GM18517 (cell line): ENCODE measurements around the gene FAM227A.
"Not testable (repeated sequence)": the region's sequence is repeated elsewhere in the genome, so short reads cannot be mapped to it uniquely, and the experiment has no call there.

Experiments used
- ATAC-seq: cut with Tn5 transposase; IDR thresholded peaks from one replicate; pipeline ENCODE4 v1.9.1; 2021; ENCODE audit warnings: mild to moderate bottlenecking, moderate library complexity; ENCODE audit not compliant: unreplicated experiment

FAM227A gene

DNA sequence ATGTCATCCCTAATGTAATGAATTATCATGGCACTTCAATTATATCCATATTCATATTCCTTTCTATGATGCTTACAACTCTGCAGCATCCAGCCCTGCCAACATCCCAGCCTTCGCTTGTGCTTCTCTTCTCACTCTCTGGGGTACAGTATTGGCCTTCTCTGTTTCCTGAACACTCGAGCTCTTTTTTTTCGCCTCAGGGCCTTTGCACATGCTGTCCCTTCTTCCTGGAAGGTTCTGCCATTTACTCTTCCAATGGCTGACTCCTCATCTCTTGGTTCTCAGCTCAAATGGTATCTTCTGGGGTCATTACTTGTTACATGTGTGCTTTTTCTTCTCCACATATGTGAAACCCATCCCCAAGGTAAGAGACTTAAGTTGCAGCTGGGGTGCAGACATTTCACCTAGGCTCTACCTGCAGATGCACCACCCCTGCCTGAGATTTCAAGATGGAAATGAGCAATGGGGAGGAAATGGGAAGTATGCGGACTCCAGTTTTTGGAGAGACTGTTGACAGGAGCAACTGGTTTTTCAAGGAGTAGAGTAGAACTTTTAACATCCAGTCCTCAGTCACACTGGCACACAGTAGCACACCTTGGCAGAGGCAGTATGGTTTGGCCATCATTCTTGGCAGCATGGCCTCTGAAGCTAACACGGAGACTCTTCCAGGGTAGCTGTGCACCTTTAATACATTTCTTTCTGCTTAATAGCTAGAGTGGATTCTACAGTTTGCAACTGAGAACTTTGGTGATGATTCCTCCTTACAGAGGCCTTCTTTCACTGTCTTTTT, 43.8 kb downstream of the FAM227A start:
- no peak for ATAC-seq

DNA sequence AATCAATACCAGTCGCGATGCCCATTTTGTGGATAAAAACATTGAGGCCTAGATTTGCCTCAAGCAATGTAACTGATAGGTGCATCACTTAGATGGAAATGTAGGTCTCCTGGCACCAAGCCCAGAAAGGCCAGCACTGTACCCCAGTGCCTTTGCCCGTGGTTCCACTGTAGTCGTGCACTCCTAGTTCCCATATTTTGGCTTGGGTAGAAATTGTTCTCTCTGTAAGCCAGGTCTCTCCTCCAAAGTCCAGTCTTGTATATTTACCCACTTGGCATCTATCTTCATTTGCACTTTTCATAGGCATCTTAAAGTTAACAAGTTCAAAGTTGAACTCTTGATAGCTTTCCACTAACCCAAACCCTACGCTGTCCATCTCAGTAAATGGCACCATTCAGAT, 44.6 kb downstream of the FAM227A start:
- no peak for ATAC-seq

DNA sequence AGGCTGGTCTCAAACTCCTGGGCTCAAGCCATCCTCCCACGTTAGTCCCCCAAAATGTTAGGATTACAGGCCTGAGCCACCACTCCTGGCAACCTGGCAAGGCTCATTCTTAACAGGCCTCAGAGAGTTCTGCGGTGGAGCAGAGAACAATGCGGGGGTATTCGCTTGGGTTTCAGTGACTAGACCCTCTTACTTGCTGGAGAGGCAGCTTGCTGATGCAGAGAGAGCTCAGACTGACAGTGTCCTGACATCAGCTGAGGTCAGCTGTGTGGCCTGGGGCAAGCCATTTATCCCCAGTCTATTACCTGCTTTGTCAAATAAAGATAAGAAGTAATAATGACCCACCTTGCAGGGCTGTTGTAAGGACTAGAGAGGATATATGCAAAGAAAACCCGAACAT, 46.0 kb downstream of the FAM227A start:
- ATAC-seq, result no peak

DNA sequence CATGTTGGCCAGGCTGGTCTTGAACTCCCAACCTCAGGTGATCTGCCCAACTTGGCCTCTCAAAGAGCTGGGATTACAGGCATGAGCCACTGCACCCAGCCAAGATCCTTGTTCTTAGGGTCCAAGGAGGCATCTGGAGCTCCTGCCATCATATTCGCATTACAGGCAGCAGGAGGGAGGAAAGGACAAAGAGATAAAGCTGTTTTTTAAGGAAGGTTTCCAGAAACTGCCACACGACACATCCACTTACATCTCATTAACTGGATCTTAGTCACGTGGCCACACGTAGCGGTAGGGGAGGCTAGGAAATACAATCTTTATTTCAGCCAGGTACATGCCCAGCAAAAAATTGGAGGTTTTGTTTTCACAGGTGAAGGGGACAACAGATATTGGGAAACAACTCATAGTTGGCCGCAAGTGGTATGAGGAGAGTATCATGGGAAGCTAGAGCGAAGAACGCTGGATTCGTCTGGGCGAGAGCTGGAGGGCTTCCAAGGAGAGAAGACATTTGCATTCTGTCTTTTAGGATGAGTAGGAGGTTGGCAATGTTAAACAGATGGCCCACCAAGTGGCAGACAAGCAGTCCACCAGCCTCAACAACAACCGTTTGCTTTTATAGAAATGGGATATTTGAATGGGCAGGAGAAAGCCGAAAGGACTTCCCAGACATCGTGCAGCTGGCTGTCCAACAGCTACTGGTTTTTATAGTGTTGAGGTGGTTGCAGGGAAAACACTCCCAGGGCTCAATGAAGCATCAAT, 47.0 kb downstream of the FAM227A start:
- ATAC-seq, result no peak

DNA sequence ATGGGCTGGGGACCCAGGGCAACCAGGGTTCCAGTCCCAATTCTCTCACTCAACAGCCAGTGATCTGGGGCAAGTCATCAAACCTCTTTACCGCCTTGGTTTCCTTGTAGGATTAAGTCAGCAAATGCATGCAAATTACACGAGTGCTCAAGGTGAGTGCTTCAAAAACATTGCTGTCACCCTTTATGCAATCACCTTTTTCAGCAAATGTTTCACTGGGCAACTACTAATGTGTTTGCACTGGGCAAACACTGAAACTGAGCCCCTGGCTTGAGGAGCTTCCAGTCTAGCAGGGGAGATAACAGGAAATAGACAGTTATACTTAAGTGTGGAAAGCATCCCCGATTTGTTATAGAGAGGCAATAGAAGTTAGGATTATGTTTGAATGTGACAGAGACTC, 48.5 kb downstream of the FAM227A start:
- no peak for ATAC-seq

DNA sequence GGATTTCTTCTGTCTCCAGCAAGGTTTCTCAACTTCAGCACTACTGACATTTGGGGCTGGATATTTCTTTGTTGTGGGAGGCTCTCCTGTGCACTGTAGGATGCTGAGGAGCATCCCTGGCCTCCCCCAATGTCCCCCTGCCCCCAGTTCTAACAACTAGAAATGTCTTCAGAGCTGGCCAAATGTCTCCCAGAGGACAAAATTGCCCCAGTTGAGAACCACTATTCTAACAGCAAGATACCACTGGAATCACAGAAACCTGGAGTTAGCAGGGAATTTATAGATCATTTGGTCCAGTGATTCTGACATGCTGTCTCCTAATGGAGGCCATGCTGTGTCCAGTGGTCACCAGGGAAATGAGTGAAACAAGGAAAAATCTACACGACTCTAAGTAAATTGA, 54.0 kb downstream of the FAM227A start:
- no peak for ATAC-seq

DNA sequence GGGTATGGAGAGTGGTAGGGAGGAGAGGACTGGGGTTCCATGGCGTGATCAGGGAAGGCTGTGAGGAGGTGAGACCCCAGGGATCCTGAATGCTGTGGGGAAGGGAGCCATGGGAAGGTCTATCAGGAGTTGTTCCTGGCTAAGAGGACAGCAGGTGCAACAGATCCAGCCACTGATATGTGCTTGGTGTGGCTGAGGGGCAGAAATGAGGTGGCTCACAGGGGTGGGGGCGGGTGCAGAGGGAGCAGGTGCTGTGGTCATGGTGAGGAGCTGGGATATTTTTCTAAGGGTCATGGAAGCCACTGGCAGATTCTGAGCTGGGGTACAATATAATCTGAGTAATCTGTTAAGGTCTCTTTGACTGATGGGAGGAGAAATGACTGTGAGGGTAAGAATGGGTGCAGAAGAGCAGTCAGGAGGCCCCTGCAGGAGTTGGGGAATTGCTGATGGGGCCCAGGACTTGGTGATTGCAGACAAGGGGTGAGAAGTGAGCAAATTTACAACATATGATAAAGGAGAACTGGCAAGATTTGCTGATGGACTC, 54.9 kb downstream of the FAM227A start:
- no peak for ATAC-seq

DNA sequence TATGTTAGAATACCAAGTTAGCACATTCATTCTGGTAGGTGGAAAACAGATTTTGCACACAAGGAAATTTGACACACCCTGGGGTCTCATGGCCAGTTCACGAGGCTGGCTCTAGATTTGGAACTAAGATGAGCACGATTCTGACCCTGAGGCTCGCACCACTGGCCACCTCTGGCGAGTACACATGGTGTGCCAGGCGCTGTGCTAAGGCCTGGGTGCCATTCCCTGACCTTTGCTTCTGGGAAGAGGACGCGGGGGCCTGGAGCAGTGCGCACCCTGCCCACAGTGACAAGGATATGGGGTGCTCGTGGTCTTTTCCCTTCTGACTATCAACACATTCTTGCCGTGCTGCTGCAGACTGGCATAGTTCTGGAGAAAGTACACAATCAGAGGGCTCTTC, 56.7 kb downstream of the FAM227A start:
- ATAC-seq, result no peak

DNA sequence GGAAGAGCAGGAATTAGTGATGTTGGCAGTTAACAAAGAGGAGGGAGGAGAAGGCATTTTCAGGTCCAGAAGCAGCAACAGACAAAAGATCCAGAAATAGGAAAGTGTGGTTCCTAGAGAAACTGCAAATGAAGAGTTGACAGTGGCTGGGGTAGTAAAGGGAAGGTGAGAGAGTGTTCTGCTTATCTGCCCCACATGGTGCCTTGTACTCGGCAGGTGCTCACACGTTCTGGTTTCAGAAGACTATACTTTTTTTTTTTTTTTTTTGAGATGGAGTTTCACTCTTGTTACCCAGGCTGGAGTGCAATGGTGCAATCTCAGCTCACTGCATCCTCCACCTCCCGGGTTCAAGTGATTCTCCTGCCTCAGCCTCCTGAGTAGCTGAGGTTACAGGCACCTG, 73.3 kb downstream of the FAM227A start:
- ATAC-seq, result not testable (repeated sequence)

DNA sequence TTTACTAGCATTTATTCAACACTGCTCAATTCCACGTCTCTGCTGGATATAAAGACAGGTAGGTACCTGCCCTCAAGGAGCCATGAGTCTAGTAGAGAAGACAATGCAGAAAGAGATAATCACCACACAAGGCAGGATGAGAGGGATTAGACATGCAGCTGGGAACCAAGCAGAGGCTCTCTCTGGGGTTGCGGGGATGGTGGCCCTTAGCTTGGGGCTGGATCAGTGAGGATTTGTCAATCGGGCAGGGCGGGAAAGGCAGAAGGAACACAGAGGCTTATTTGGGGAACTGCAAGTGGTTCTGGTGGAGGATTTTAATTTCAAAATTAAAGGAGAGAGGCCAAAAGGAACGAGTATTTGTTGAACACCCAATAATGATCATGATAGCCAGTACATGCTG, 77.7 kb downstream of the FAM227A start:
- no peak for ATAC-seq

DNA sequence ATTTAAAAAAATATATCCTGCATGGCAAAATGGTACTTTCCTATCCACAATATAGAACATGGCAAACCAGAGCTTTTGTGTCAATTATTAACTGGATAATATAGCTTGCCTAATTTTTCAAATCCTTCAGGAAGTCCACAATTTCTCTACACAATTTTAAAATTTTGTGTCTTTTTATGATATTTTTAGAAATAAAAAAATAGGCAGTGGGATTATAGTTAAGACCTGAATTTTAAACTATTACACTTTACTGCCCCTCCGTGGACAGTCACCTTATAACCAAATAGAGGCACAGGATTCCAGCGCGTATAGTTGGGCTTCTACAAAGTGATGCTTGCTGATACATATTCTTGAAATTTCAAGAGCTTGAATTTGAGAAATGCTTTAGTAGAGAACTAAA, 84.1 kb downstream of the FAM227A start:
- ATAC-seq, result no peak

DNA sequence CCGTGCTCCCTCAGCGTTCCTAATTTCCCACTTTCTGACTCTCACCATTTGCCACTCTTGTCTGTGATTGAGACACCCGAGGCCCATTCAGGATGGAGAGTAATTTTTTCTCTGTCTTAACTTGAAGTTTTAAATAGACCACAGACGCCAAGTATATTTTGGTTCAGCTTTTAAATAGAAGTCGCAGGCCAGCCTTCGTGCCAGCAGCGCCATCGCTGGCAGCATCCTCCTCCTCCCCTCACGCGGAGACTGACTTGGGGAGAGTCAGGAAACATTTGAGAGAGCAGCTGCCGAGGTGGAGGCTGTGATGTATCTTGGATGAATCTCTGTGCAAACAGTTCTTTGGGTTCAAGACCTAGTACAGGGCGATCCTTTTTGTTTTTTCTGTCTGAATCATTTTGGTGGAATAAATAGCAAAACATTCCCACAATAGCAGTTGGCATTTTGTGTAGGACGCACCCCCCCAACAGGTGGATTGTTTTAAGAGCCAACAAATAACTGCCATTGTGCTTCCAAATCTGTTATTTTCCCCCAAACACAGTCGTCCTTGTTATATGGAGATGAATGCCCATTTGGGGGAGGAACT, 85.3 kb downstream of the FAM227A start:
- ATAC-seq, result no peak

DNA sequence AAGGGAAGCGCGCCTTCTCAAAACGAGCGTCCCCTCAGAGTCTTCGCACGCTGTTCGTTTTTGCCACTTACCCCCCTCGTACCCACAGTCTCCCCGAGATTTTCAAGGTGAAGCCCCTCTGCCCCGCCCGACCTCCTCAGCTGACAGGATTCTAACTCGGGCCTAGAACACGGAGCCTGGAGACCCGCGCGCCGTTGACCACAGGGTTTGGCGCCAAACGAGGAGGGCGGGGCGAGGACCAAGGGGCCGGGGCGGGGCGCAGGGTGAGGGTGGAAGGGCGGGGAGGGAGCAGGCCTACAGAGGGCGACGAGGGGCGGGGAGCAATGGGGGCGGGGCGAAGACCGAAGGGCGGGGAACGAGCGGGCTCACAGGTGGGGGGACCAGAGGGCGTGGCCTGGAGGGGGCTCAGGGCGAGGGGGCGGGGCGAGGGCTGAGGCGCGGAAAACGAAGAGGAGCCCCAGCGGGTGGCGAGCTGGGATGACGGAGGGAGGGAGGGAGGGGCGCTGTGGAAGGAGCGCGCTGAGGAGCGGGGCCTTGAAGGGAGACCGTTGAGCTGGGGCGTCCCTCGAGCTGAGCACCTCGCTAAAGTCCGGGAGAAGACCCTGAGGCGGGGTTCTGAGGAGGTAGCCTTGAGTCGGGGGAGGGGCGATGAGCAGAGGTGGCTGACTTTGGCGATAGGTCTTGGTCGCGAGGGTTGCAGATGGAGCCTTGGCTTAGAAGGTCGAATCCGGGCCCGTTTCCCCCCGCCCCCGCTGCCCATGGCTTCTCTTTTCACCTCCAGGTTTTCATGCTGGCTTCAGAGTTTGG, 86.0 kb downstream of the FAM227A start, which contains the start of gene DMC1:
Gene DMC1 (minus strand): TSS at position 212 of the 807 bp plus-strand sequence. CDS start 1,927 bp downstream, outside the sequence.
- no peak for ATAC-seq

DNA sequence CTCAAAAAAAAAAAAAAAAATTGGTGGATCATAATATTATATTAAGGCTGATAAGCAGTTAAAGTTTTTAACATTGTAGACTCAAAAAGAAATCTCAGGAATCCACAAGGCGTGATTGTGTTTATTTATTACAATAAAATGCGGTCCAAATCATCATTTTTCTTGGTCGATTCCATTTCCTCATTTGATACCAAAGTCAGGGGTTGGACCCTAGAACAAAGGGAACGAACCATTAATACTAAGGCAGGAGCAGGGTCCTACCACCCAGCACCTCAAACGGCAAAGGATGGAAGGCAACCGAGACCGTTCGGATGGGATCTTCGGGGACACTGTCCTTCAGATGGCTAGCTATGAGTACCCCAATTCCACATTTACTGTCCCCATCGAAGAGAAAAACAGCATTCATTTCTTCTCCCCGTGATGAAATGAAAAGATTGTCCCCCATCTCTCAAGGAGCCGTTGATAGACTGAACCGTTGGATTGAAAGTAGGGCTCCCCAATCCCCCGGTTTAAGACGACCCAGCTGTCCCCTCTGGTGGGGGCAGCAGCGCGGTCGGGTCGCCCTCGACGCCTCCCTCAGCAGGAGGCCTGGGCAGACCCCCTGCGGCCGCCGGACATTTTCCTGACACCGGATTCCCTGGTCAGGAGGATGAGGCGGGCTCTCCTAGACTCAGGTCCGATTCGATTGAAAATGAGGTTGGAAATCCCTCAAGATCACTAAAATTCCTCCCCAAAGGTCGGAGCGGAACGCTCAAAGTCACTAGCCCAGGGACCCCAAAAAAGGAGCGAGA, 86.8 kb downstream of the FAM227A start:
- ATAC-seq, result no peak

DNA sequence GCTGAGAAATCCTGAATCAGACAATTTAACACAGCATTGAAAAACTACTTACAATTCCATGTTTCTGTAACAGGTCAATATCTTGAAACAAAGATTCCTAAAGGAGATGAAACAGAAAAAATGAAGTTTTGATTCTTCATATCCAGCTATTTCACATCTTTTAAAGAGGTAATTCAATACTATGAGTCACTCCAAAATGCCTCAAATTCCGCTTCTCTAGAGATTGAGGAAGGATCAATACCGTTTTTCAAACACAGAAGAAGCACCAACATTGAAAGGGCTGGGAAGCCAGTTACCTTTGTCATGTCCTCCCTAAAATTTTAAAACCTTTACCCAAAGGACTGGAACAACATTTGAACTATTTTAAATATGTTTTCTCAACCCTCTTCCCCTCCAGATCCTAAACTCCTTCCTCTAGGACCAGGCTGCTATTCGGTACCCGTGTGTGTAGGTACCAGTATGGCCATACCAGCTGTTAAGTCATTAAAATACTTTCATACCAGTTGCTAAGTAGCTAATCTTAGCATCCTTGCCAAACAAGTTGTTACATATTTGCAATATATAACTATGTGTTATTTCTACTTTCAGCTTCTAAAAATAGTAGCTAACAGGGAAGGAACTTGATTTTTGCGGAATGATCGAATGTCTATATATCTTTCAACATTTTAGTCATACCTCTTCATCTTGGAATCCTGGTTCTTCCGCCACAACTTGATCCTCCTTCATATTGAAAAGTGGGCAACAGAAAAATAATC, 88.5 kb downstream of the FAM227A start:
- no peak for ATAC-seq

DNA sequence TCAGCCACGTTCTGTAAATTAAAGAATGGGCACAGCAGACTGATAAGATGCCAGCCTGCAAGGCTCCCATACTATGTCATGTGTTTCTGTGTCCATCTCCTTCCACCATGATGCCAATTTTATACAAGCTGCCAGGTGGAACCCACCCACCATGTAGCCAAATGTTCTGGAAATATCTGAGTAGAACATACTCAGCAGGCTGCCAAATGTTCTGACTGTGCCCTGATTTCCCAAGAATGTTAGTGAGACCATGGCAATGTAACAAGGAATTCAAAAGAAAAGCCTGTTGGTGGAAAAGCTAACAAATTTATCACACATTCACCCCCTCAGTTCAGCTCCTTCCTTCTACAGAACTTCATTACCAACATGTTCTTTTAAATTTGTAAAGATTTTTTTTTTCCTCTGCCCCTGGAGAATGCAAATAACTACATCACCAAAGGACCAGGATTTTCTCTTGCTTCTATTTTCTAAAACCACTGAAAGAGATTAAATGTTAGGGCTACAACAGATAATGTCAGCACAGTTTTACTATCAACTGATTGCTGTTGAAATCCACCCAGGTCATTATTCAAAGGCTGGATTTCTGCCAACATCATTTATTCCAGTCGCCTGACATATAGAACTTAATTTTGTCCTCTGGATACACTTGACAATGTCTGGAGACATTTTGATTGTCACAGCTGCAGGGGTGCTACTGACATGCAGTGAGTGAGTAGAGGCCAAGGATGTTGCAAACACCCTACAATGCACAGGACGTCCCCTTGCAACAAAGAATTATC, 89.3 kb downstream of the FAM227A start:
- ATAC-seq, result no peak

DNA sequence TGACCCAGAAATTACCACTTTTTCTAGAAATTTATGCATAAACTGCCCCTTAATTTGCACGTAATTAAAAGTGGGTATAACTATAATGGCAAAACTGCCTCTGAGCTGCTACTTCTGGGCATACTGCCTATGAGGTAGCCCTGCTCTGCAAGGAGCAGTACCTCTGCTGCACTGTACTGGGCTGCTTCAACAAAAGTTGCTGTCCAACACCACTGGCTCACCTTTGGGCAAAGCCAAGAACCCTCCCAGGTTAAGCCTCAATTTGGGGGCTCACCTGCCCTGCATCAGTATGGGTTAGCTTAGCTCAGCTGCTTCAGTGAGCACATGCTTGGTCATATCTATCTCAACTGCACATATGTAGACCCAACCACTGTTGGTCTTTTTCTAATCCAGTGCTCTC, 90.8 kb downstream of the FAM227A start:
- ATAC-seq, result no peak

DNA sequence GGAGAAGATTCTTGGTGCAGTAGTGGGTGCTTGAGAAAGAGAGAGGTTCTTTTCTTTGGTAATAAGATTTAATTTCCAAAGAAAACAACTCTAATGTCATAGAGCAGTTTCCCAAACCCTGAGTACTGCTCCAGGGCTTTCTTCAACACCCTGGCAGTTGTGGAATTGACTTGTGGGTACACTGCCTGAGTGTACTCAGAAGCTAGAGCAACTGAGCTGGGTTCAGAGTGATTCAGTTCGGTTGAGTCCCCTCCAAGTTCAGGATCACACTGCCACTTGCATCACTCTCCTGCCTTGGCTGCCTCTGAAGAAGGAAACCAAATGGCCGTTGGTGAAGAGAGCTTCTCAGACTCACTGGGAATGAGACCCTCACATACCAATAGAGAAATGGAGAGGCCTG, 91.5 kb downstream of the FAM227A start:
- no peak for ATAC-seq

DNA sequence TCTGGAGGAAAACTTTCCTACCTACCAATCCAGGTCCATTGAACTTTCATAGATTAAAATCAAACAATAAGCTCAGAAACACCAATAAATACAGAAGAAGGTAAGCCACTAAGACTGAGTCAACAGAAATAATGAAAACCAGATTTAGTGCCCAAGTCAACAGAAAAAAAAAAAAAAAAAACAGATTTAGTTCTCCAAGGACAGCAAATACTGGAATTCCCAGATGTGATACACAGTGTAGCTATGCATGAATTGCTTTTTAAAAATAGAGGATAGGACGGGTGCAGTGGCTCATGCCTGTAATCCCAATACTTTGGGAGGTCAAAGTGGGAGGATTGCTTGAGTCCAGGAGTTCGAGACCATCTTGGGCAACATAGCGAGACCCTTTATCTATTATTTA, 101.9 kb downstream of the FAM227A start:
- no peak for ATAC-seq
